BE2C (cell line): Measurements from ENCODE around the gene ZNF772. TPM values are rescaled to one million over a fixed set of nuclear protein-coding genes. Genes with fewer than 3 reads are reported as not detected.
"Not testable (repeated sequence)": the region's sequence is repeated elsewhere in the genome, so short reads cannot be mapped to it uniquely, and the experiment has no call there.

ENCODE experiments used
- DNase-seq: peaks from one replicate; pipeline ENCODE4 v3.0.0-alpha.2; 2020
- H3K27me3 ChIP-seq: fragments of 250-450 bp; sonication (Bioruptor Pico); 2 replicates; pipeline ENCODE4 v1.5.1; 2020; ENCODE audit warnings: mild to moderate bottlenecking
- H3K36me3 ChIP-seq: fragments of 250-450 bp; sonication (Bioruptor Pico); 2 replicates; pipeline ENCODE4 v1.5.1; 2020; ENCODE audit warnings: mild to moderate bottlenecking
- H3K4me1 ChIP-seq: fragments of 250-450 bp; sonication (Bioruptor Pico); 2 replicates; pipeline ENCODE4 v1.5.1; 2020
- H3K4me3 ChIP-seq: 2 replicates; pipeline ENCODE4 v1.5.1; 2011; ENCODE audit warnings: low read depth, low read length
- H3K9me3 ChIP-seq: fragments of 250-450 bp; sonication (Bioruptor Pico); 2 replicates; pipeline ENCODE4 v1.5.1; 2020
- polyA plus RNA-seq: library from polyadenylated mRNA; unstranded; fragments of >200 nt; gene quantifications from one replicate; pipeline ENCODE4 v1.2.1, GENCODE V29; 2012; ENCODE audit warnings: low read depth, missing spikeins; ENCODE audit not compliant: insufficient read length, insufficient read depth
- TF ChIP-seq, protein P1 (sequence below): IDR thresholded peaks from 2 replicates; pipeline ENCODE4 v1.5.1; 2012; ENCODE audit warnings: mild to moderate bottlenecking, low read depth, low read length

The ZNF772 gene
- polyA plus RNA-seq, result 5.3 TPM

GRCh38 chr19:57477191-57478008, at the start of gene ZNF772:
TSS of gene ZNF772 (minus strand) at chr19:57477566. CDS start at chr19:57477309, 257 bp downstream.
- DNase-seq, result peak; percentile 93
- Histone ChIP-seq H3K27me3 (no peaks in the 10 kb centered on the region), H3K36me3 (peaks cover 41% of the 10 kb centered on the region), H3K4me3 (peak within 1 kb of the TSS; percentile 86), H3K4me1 (no peaks in the 10 kb centered on the region), H3K9me3 (peaks cover 17% of the 10 kb centered on the region; the same call in 1 of the 2 replicates)
- TF ChIP-seq, protein P1, sequence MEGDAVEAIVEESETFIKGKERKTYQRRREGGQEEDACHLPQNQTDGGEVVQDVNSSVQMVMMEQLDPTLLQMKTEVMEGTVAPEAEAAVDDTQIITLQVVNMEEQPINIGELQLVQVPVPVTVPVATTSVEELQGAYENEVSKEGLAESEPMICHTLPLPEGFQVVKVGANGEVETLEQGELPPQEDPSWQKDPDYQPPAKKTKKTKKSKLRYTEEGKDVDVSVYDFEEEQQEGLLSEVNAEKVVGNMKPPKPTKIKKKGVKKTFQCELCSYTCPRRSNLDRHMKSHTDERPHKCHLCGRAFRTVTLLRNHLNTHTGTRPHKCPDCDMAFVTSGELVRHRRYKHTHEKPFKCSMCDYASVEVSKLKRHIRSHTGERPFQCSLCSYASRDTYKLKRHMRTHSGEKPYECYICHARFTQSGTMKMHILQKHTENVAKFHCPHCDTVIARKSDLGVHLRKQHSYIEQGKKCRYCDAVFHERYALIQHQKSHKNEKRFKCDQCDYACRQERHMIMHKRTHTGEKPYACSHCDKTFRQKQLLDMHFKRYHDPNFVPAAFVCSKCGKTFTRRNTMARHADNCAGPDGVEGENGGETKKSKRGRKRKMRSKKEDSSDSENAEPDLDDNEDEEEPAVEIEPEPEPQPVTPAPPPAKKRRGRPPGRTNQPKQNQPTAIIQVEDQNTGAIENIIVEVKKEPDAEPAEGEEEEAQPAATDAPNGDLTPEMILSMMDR, result peak; percentile 62

GRCh38 chr19:57518021-57518420, 40.7 kb upstream of the ZNF772 start:
- not testable (repeated sequence) for H3K36me3 ChIP-seq, H3K27me3 ChIP-seq, H3K4me1 ChIP-seq, H3K4me3 ChIP-seq, H3K9me3 ChIP-seq
- peak; percentile 14 for DNase-seq

- H3K4me3 ChIP-seq, result no peak overlapping the region
- H3K9me3 ChIP-seq, result no peaks in the 10 kb centered on the region
- DNase-seq, result no peak
- no peaks in the 10 kb centered on the region for H3K27me3 ChIP-seq
- H3K4me1 ChIP-seq, result no peaks in the 10 kb centered on the region
- H3K36me3 ChIP-seq, result no peaks in the 10 kb centered on the region
- TF ChIP-seq, protein P1, result no peak
Observed at GRCh38 chr19:57515255-57515654, 37.9 kb upstream of the ZNF772 start.

GRCh38 chr19:57512845-57513244, 35.5 kb upstream of the ZNF772 start:
- no peaks in the 10 kb centered on the region for H3K4me1 ChIP-seq
- H3K4me3 ChIP-seq, result no peak overlapping the region
- TF ChIP-seq, protein P1, result no peak
- 0 out of 2 replicates have a peak, but pooled peaks cover 3% of the 10 kb centered on the region for H3K36me3 ChIP-seq
- no peaks in the 10 kb centered on the region for H3K9me3 ChIP-seq
- no peak for DNase-seq
- H3K27me3 ChIP-seq, result no peaks in the 10 kb centered on the region

GRCh38 chr19:57511484-57511883, 34.1 kb upstream of the ZNF772 start:
- TF ChIP-seq, protein P1, result no peak
- H3K4me3 ChIP-seq, result no peak overlapping the region
- H3K9me3 ChIP-seq, result no peaks in the 10 kb centered on the region
- no peaks in the 10 kb centered on the region for H3K27me3 ChIP-seq
- H3K4me1 ChIP-seq, result no peaks in the 10 kb centered on the region
- peaks cover 12% of the 10 kb centered on the region for H3K36me3 ChIP-seq
- DNase-seq, result no peak

- H3K4me1 ChIP-seq, result no peaks in the 10 kb centered on the region
- TF ChIP-seq, protein P1, result no peak
- no peaks in the 10 kb centered on the region for H3K9me3 ChIP-seq
- no peaks in the 10 kb centered on the region for H3K27me3 ChIP-seq
- DNase-seq, result no peak
- H3K4me3 ChIP-seq, result no peak overlapping the region
- H3K36me3 ChIP-seq, result peaks cover 31% of the 10 kb centered on the region
Observed at GRCh38 chr19:57506163-57506562, 28.8 kb upstream of the ZNF772 start.

GRCh38 chr19:57500400-57500799, 23.0 kb upstream of the ZNF772 start:
- not testable (repeated sequence) for DNase-seq, H3K36me3 ChIP-seq, H3K9me3 ChIP-seq, H3K4me1 ChIP-seq, H3K27me3 ChIP-seq
- H3K4me3 ChIP-seq, result peak overlapping the region; percentile 31

DNA sequence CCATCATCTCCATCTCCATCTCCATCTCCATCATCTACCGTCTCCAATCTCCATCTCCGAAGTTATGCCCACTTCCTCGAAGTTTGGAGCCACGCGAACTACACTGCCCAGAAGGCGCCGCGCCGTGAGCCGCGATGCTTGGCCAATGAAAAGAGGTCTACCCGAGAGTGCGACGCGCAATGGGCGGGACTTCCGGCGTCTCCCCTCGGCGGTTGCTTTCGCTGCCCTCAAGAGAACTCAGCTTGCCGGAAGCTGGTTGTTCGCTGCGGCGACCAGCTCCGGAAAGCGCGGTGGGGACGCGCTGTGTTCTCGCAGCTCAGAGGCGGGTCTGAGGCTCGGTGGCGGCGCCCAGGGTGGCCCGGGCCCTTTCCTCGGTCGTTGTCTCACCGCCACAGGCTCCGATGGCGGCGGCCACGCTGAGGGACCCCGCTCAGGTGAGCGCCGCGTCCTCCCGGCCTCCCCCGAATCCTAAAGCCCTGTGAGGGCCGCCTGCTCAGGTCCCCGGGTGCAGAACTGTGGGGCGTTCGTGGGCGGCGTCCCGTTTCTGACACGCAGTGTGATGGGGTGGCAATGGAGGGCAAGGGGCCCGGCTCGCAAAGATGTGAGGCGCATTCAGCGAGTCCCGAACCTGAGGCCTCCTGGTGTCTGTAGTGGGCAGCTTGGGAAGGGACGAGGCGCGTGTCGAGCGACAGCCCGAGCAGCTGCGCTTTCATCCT, 22.5 kb upstream of the ZNF772 start, which contains the start of gene ZNF773:
TSS of gene ZNF773 (plus strand) at position 259 of the 716 bp plus-strand sequence. CDS start at position 402, 143 bp downstream.
- H3K9me3 ChIP-seq, H3K27me3 ChIP-seq, H3K4me1 ChIP-seq, H3K36me3 ChIP-seq: not testable (repeated sequence)
- H3K4me3 ChIP-seq, result peak within 1 kb of the TSS; percentile 69
- DNase-seq, result peak; percentile 96

DNA sequence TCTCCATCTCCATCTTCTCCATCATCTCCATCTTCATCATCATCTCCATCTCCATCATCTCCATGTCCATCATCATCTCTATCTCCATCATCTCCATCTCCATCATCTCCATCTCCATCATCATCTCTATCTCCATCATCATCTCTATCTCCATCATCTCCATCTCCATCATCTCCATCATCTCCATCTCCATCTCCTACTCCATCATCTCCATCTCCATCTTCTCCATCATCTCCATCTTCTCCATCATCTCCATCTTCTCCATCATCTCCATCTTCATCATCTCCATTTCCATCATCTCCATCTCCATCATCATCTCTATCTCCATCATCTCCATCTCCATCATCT, 21.9 kb upstream of the ZNF772 start:
- H3K9me3 ChIP-seq, H3K36me3 ChIP-seq, H3K4me3 ChIP-seq, DNase-seq, H3K4me1 ChIP-seq, H3K27me3 ChIP-seq: not testable (repeated sequence)

GRCh38 chr19:57488299-57488644, 10.9 kb upstream of the ZNF772 start:
- Histone ChIP-seq H3K4me3 (peak overlapping the region; percentile 43), H3K36me3 (peaks cover 10% of the 10 kb centered on the region)
- H3K4me1 ChIP-seq, H3K9me3 ChIP-seq, DNase-seq, H3K27me3 ChIP-seq: not testable (repeated sequence)
